ENCODE data around the gene EFL1. TPM values are rescaled to one million over a fixed set of nuclear protein-coding genes. Genes with fewer than 3 reads are reported as not detected.

Gene EFL1
- total and polyA plus RNA-seq, 2 of the 8 experiments (the other 6 are each of a cell fraction or from before 2014, with no cell fraction given), result 10.8 to 31.5 TPM

- no peak overlapping the region for H4K91ac ChIP-seq (replicated peaks; ENCODE audit: insufficient read length, low read length)
- H3K36me3 ChIP-seq (ENCODE audit: control insufficient read depth in 2 of 4, insufficient read depth in 4 of 4, low read length in 3 of 4), result no peaks in the 10 kb centered on the region
- no peak overlapping the region for H2BK12ac ChIP-seq (ENCODE audit: low read depth, low read length)
- 80% methylated on average over 1 of the region's 1 CpG; no CpG with 5 or more reads in 1 of the 2 experiments for WGBS, 2 experiments (ENCODE audit: extremely low coverage in 1 of 2, insufficient coverage in 1 of 2, insufficient read length in 1 of 2, insufficient replicate concordance in 2 of 2, low coverage in 1 of 2, low lambda C conversion rate in 2 of 2, missing lambda C conversion rate in 1 of 2)
- H3K79me1 ChIP-seq (ENCODE audit: low read depth, low read length), result no peaks in the 10 kb centered on the region
- H2AFZ ChIP-seq (ENCODE audit: low read length), result no peak overlapping the region
- no peak overlapping the region for H3K4me3 ChIP-seq (ENCODE audit: extremely low read depth in 1 of 4, insufficient read depth in 2 of 4, low read depth in 3 of 4, low read length in 4 of 4)
- H2BK20ac ChIP-seq (ENCODE audit: low read length), result no peak overlapping the region
- TF ChIP-seq KDM5A (IDR thresholded peaks at IDR 0.05; ENCODE audit: low read length) (no peak), BACH1 (IDR thresholded peaks at IDR 0.05; ENCODE audit: low read length) (no peak), POLR2AphosphoS5 (IDR thresholded peaks at IDR 0.05; ENCODE audit: low read depth, low read length) (no peak), E2F6 (IDR thresholded peaks at IDR 0.05) (no peak), EGR1 (IDR thresholded peaks at IDR 0.05; ENCODE audit: borderline replicate concordance, low read depth, low read length) (no peak), SP4 (IDR thresholded peaks at IDR 0.05; ENCODE audit: low read length) (no peak), SIN3A (conservative IDR thresholded peaks at IDR 0.05 in 1 of 2, IDR thresholded peaks at IDR 0.05 in 1 of 2; ENCODE audit: low read depth in 1 of 2, low read length in 2 of 2) (no peak), SIX5 (IDR thresholded peaks at IDR 0.05; ENCODE audit: low read depth, low read length) (no peak), CEBPB (IDR thresholded peaks at IDR 0.05; ENCODE audit: low read depth, low read length) (no peak), RBBP5 (IDR thresholded peaks at IDR 0.05; ENCODE audit: borderline replicate concordance, low read depth, low read length) (no peak), RFX5 (IDR thresholded peaks at IDR 0.05; ENCODE audit: borderline replicate concordance, low read depth, low read length) (no peak), SP2 (IDR thresholded peaks at IDR 0.05; ENCODE audit: low read length) (no peak), CBX5 (IDR thresholded peaks at IDR 0.05; ENCODE audit: low read depth, low read length) (no peak), SIRT6 (IDR thresholded peaks at IDR 0.05; ENCODE audit: low read length) (no peak), JUND (IDR thresholded peaks at IDR 0.05; ENCODE audit: low read length) (no peak), BCL11A (IDR thresholded peaks at IDR 0.05; ENCODE audit: low read depth in 2 of 2, low read length in 2 of 2) (no peak)
- no peak overlapping the region for H2BK120ac ChIP-seq (replicated peaks; ENCODE audit: low read depth, low read length)
- CTCF ChIA-PET (ENCODE audit: partially characterized antibody), result interaction anchor here (1.8 kb wide), 1 partner anchor 76 kb away, joined by 6 read pairs; no protein-coding TSS in a partner anchor
- no peaks in the 10 kb centered on the region for H4K20me1 ChIP-seq (replicated peaks in 1 of 2; ENCODE audit: control insufficient read depth in 1 of 2, insufficient read depth in 2 of 2, low read length in 2 of 2)
- DNase-seq (ENCODE audit: low read depth in 1 of 2, low spot score in 2 of 2) (no peak), FAIRE-seq (no peak)
- H3K9me3 ChIP-seq (ENCODE audit: insufficient read depth in 2 of 2, low read depth in 1 of 2, low read length in 1 of 2), result no peaks in the 10 kb centered on the region
- H3K23me2 ChIP-seq (ENCODE audit: low read depth, low read length), result no peaks in the 10 kb centered on the region
- POLR2A ChIA-PET (ENCODE audit: partially characterized antibody), result interaction anchor here (1.4 kb wide), 1 partner anchor 25 kb away, joined by 3 read pairs; no protein-coding TSS in a partner anchor
- no peak overlapping the region for H2AK5ac ChIP-seq (ENCODE audit: low read depth, low read length)
- H3K4me2 ChIP-seq (ENCODE audit: insufficient read depth in 1 of 2, low read depth in 2 of 2, low read length in 2 of 2), result no peak overlapping the region
- H2BK5ac ChIP-seq (ENCODE audit: low read depth, low read length), result no peak overlapping the region
- H3K14ac ChIP-seq (ENCODE audit: insufficient read length), result no peak overlapping the region
- H3K18ac ChIP-seq (ENCODE audit: extremely low read depth, low read length), result no peak overlapping the region
- H3K9ac ChIP-seq (replicated peaks in 1 of 4; ENCODE audit: extremely low read depth in 1 of 4, low read depth in 3 of 4, low read length in 3 of 4), result no peak overlapping the region
- H3K4ac ChIP-seq (replicated peaks; ENCODE audit: insufficient read length, low read depth, low read length), result no peak overlapping the region
- H3K4me1 ChIP-seq (replicated peaks in 1 of 4; ENCODE audit: control insufficient read depth in 3 of 4, insufficient read depth in 4 of 4, low read length in 3 of 4), result no peaks in the 10 kb centered on the region
- no peak overlapping the region for H3K23ac ChIP-seq (ENCODE audit: insufficient read length)
- H3K56ac ChIP-seq (replicated peaks; ENCODE audit: insufficient read length, low read depth, low read length), result no peak overlapping the region
- H2BK15ac ChIP-seq (ENCODE audit: low read length), result no peak overlapping the region
- H3K27me3 ChIP-seq (replicated peaks in 1 of 4; ENCODE audit: control insufficient read depth in 3 of 4, extremely low read depth in 1 of 4, insufficient read depth in 3 of 4, low read length in 3 of 4), result no peaks in the 10 kb centered on the region
- no peak overlapping the region for H4K8ac ChIP-seq (ENCODE audit: extremely low read depth, insufficient read depth, low read length)
- H3K79me2 ChIP-seq (ENCODE audit: control insufficient read depth in 1 of 2, insufficient read depth in 2 of 2, low read length in 2 of 2), result no peaks in the 10 kb centered on the region
- H4K5ac ChIP-seq (ENCODE audit: insufficient read length, low read depth, low read length), result no peak overlapping the region
- no peak overlapping the region for H3K27ac ChIP-seq (ENCODE audit: low read depth, low read length)
These were observed 78.2 kb downstream of the EFL1 start for GRCh38 chr15:82184355-82184754.
